Parathyroid adenoma (tissue), 2 donors: ENCODE results near the gene OGG1.

Source experiments
- H2AFZ ChIP-seq: fragments of 300-600 bp; sonication (generic); one replicate; pipeline ENCODE4 v1.7.0; 2017; ENCODE audit warnings: antibody characterized with exemption, mild to moderate bottlenecking
- H3K27ac ChIP-seq: fragments of 300-600 bp; sonication (generic); one replicate; pipeline ENCODE4 v1.7.0; 2017
- H3K27me3 ChIP-seq: fragments of 300-600 bp; sonication (generic); one replicate; pipeline ENCODE4 v1.7.0; 2017; ENCODE audit warnings: low read length; ENCODE audit not compliant: control insufficient read depth, insufficient read depth
- H3K36me3 ChIP-seq: fragments of 300-600 bp; sonication (generic); one replicate; pipeline ENCODE4 v1.7.0; 2017; ENCODE audit warnings: low read length; ENCODE audit not compliant: control insufficient read depth, insufficient read depth
- H3K4me1 ChIP-seq: fragments of 300-600 bp; sonication (generic); one replicate; pipeline ENCODE4 v1.7.0; 2017; ENCODE audit warnings: control low read depth
- H3K4me2 ChIP-seq: fragments of 300-600 bp; sonication (generic); one replicate; pipeline ENCODE4 v1.7.0; 2017; ENCODE audit warnings: low read length
- H3K4me3 ChIP-seq: fragments of 300-600 bp; sonication (generic); one replicate; pipeline ENCODE4 v1.7.0; 2017; ENCODE audit warnings: low read depth, low read length
- H3K79me2 ChIP-seq: fragments of 300-600 bp; sonication (generic); one replicate; pipeline ENCODE4 v1.7.0; 2017; ENCODE audit warnings: control low read depth
- H3K9ac ChIP-seq: fragments of 300-600 bp; sonication (generic); one replicate; pipeline ENCODE4 v1.7.0; 2017; ENCODE audit warnings: mild to moderate bottlenecking
- H3K9me3 ChIP-seq: fragments of 300-600 bp; sonication (generic); one replicate; pipeline ENCODE4 v1.7.0; 2017; ENCODE audit warnings: low read length; ENCODE audit not compliant: control insufficient read depth
- TF ChIP-seq, protein P1 (sequence below): fragments of 300-600 bp; sonication (generic); IDR thresholded peaks from one replicate; pipeline ENCODE4 v1.7.0; 2017; ENCODE audit warnings: antibody characterized with exemption, mild to moderate bottlenecking
- donor health status: primary hyperparathyroidism.

Gene OGG1

DNA sequence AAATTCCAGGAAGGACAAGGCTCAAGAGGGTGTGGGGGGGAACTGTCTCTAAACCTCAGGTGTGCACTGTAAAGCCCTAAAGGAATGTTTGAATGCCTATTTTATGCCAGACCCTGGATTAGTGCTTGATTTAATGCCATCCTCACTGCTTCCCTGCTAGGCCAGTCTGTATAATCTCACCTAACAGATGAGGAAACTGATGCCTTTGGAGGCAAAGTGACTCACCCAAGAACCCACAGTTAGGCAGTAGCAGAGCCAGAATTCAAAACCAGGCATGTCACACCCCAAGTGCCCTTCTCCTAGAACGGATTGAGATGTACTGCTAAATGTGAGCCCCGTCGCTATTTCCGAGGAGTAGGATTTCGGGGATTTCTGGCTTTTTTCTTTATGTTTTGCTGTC, 12.2 kb downstream of the OGG1 start:
- Histone ChIP-seq H3K4me3 (no peak overlapping the region), H2AFZ (no peak overlapping the region), H3K27ac (no peak overlapping the region), H3K4me2 (no peak overlapping the region), H3K9me3 (no peaks in the 10 kb centered on the region), H3K4me1 (no peaks in the 10 kb centered on the region), H3K36me3 (no peaks in the 10 kb centered on the region), H3K79me2 (no peaks in the 10 kb centered on the region), H3K27me3 (no peaks in the 10 kb centered on the region), H3K9ac (no peak overlapping the region)
- TF ChIP-seq, protein P1, sequence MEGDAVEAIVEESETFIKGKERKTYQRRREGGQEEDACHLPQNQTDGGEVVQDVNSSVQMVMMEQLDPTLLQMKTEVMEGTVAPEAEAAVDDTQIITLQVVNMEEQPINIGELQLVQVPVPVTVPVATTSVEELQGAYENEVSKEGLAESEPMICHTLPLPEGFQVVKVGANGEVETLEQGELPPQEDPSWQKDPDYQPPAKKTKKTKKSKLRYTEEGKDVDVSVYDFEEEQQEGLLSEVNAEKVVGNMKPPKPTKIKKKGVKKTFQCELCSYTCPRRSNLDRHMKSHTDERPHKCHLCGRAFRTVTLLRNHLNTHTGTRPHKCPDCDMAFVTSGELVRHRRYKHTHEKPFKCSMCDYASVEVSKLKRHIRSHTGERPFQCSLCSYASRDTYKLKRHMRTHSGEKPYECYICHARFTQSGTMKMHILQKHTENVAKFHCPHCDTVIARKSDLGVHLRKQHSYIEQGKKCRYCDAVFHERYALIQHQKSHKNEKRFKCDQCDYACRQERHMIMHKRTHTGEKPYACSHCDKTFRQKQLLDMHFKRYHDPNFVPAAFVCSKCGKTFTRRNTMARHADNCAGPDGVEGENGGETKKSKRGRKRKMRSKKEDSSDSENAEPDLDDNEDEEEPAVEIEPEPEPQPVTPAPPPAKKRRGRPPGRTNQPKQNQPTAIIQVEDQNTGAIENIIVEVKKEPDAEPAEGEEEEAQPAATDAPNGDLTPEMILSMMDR = no peak

DNA sequence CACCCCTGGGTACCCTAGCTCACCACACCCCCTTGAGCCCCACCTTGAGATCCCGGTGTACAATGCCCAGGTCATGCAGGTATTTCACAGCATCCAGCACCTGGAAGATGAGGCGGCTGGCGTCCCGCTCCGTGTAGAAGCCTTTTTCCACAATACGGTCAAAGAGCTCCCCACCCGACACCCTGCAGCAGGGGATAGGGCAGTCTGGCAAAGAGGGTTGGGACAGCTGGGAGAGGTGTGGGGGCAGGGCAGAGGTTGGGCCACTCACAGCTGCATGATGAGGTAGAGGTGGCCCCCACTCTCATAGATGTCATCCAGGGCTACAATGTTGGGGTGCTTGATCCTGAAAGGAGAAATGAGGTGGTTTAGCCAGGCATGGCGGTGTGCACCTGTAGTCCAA, 13.1 kb downstream of the OGG1 start:
- Histone ChIP-seq H3K36me3 (no peaks in the 10 kb centered on the region), H3K4me2 (no peak overlapping the region), H3K9me3 (no peaks in the 10 kb centered on the region), H3K27ac (no peak overlapping the region), H3K9ac (no peak overlapping the region), H3K27me3 (no peaks in the 10 kb centered on the region), H2AFZ (no peak overlapping the region), H3K4me1 (no peaks in the 10 kb centered on the region), H3K79me2 (no peaks in the 10 kb centered on the region), H3K4me3 (no peak overlapping the region)
- TF ChIP-seq, protein P1 = no peak

DNA sequence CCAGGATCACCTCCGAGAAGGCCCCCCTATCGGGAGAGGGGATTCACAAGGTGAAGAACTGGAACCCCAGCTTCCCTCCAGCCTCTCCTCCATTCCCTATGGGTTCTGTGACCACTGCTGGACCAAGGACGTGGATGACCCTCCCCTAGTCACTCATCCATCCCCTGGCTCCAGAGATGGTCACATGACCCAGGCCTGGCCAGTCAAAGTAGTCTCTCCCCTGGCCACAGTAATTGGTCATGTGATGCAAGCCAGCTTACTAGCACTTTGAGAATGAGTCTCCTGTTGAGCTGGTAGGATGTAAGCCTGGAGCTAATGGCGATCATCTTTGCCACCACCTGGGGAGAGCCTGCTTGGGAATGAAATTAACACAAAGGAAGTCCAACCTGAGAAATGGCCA, 16.1 kb downstream of the OGG1 start:
- no peaks in the 10 kb centered on the region for H3K9me3 ChIP-seq
- no peaks in the 10 kb centered on the region for H3K79me2 ChIP-seq
- no peak overlapping the region for H3K4me3 ChIP-seq
- no peaks in the 10 kb centered on the region for H3K27me3 ChIP-seq
- H3K9ac ChIP-seq = no peak overlapping the region
- no peak overlapping the region for H2AFZ ChIP-seq
- no peaks in the 10 kb centered on the region for H3K36me3 ChIP-seq
- TF ChIP-seq, protein P1 = no peak
- H3K4me1 ChIP-seq = peaks cover 13% of the 10 kb centered on the region
- H3K4me2 ChIP-seq = no peak overlapping the region
- no peak overlapping the region for H3K27ac ChIP-seq

DNA sequence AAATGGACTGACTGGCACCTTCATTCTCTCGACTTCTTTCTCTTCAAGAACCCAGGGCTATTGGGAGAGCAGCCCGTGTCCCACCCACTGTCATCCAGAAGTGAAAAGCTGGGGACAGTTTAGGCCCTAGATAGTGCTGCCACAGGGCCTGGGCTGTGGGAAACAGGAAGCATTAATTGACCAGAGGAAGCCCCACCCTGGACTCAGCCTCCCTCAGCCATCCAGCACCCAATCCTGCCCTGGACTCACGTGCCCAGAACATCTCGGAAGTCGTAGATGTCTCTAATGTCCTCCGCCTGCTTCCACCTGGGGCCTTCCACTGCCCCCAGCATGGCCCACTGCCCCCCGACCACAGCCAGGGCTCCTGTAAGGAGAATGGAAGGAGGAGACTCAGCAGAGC, 17.7 kb downstream of the OGG1 start:
- H3K79me2 ChIP-seq = no peaks in the 10 kb centered on the region
- no peaks in the 10 kb centered on the region for H3K27me3 ChIP-seq
- H3K4me3 ChIP-seq = no peak overlapping the region
- no peaks in the 10 kb centered on the region for H3K36me3 ChIP-seq
- no peak overlapping the region for H2AFZ ChIP-seq
- H3K4me2 ChIP-seq = no peak overlapping the region
- H3K4me1 ChIP-seq = peaks cover 13% of the 10 kb centered on the region
- peak overlapping the region; percentile 22 for H3K27ac ChIP-seq
- TF ChIP-seq, protein P1 = no peak
- H3K9ac ChIP-seq = no peak overlapping the region
- H3K9me3 ChIP-seq = no peaks in the 10 kb centered on the region

DNA sequence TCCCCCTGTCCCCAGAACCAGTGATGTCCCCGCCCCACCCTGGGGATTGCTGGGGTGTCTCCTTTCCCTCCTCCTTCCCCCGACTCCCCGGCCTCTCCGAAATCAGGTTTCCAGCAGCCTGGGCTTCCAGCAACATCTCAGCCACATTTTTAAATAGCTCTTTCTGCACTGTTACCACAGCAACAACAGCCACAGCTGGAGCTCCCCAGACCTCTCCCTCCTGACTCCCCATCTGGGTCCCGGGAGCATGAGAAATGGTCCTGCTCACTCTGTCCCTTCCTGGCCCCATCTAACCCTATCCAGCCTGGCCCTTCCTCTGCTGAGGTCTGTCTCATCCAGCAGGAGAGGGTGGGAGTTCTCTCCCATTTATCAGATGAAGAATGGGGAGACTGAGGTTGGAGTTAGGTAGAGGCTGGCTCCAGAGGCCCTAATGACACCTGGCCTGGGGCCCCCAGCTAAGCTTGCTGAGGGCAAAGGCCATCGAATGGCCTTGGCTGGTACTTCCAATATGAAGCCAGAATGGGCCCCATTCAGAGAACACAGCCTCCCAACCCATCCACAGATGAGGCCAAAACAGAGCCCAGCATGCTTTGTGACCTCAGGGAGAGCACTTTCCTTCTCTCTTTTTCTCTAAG, 18.5 kb downstream of the OGG1 start:
- TF ChIP-seq, protein P1 = no peak
- no peak overlapping the region for H3K4me3 ChIP-seq
- no peaks in the 10 kb centered on the region for H3K9me3 ChIP-seq
- no peak overlapping the region for H3K9ac ChIP-seq
- no peak overlapping the region for H3K4me2 ChIP-seq
- no peaks in the 10 kb centered on the region for H3K27me3 ChIP-seq
- H3K79me2 ChIP-seq = no peaks in the 10 kb centered on the region
- H3K27ac ChIP-seq = peak overlapping the region; percentile 60
- no peaks in the 10 kb centered on the region for H3K36me3 ChIP-seq
- H2AFZ ChIP-seq = no peak overlapping the region
- H3K4me1 ChIP-seq = peaks cover 13% of the 10 kb centered on the region
